OCI-LY3 (cell line): ENCODE measurements around the gene CCBE1.

Experiments
- EZH2phosphoT487 ChIP-seq: fragments of 200-600 bp; shearing (Covaris generic); IDR thresholded peaks from 2 replicates; pipeline ENCODE4 v1.6.1; 2018; ENCODE audit warnings: antibody characterized with exemption, mixed run types, low read depth
- TF ChIP-seq, protein P1 (sequence below): fragments of 200-600, 300-600 bp; sonication (generic); IDR thresholded peaks from 2 replicates; pipeline ENCODE4 v1.5.1; 2014; ENCODE audit warnings: antibody characterized with exemption, low read length, low read depth

DNA sequence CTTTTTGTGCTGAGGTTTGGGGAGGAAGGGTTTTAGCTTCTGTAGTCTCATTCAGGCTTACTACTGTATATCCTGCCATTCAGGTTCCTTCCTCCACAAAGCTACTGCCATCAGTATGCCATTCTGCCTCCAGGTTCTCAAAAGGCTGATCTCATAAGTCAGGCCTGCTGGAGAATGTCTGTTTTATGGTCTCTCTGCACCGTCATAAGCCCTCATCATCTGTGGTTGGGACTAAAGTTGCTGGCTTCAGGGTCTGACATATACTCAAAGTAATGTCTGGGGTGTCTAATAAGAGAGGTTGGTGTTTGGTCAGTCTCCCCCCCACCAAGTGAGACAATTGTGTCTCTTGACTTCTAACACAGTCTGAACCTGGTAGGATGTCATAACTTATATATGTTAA is 36.2 kb upstream of the CCBE1 start:
- TF ChIP-seq EZH2phosphoT487 = no peak
- TF ChIP-seq, protein P1, sequence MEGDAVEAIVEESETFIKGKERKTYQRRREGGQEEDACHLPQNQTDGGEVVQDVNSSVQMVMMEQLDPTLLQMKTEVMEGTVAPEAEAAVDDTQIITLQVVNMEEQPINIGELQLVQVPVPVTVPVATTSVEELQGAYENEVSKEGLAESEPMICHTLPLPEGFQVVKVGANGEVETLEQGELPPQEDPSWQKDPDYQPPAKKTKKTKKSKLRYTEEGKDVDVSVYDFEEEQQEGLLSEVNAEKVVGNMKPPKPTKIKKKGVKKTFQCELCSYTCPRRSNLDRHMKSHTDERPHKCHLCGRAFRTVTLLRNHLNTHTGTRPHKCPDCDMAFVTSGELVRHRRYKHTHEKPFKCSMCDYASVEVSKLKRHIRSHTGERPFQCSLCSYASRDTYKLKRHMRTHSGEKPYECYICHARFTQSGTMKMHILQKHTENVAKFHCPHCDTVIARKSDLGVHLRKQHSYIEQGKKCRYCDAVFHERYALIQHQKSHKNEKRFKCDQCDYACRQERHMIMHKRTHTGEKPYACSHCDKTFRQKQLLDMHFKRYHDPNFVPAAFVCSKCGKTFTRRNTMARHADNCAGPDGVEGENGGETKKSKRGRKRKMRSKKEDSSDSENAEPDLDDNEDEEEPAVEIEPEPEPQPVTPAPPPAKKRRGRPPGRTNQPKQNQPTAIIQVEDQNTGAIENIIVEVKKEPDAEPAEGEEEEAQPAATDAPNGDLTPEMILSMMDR = no peak
